GM06990 (cell line): Measurements from ENCODE around the gene ANXA7.

Experiments used
- DNase-seq: peaks from one replicate; pipeline ENCODE4 v3.0.0-alpha.2; 2011; ENCODE audit not compliant: insufficient read length; ENCODE audit errors: extremely low read depth
- H3K27me3 ChIP-seq: replicated peaks from 2 replicates; pipeline ENCODE4 v1.6.0; 2011; ENCODE audit warnings: low read length; ENCODE audit not compliant: control insufficient read depth, insufficient read depth
- H3K36me3 ChIP-seq: 2 replicates; pipeline ENCODE4 v1.5.1; 2011; ENCODE audit warnings: low read length; ENCODE audit not compliant: control insufficient read depth, insufficient read depth
- H3K4me3 ChIP-seq: replicated peaks from 2 replicates; pipeline ENCODE4 v1.5.1; 2011; ENCODE audit warnings: low read depth, mild to moderate bottlenecking, control low read depth, low read length
- TF ChIP-seq, protein P1 (sequence below): IDR thresholded peaks from 2 replicates; pipeline ENCODE4 v1.5.1; 2011; ENCODE audit warnings: low read length, control low read depth, mild to moderate bottlenecking, inconsistent platforms; ENCODE audit not compliant: insufficient read depth, poor library complexity, severe bottlenecking

ANXA7 gene

DNA sequence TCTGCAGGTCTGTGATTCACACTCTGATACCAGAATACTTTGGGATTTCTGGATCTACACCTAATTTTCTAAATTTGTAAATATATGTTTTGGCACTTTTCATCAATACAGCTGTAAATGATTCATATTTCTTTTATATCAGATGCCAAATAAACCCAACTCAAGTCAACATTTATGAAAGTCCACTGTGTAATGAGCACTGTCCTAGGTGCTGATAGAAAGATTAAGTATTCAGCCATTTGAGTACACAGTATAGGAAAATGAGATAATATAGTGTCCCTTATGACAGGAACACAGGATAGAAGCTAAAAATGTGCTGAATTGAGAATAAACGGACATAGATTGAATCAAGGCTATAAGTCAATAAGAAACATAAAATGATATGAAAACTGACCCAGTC lies 6.4 kb downstream of the ANXA7 start:
- TF ChIP-seq, protein P1, sequence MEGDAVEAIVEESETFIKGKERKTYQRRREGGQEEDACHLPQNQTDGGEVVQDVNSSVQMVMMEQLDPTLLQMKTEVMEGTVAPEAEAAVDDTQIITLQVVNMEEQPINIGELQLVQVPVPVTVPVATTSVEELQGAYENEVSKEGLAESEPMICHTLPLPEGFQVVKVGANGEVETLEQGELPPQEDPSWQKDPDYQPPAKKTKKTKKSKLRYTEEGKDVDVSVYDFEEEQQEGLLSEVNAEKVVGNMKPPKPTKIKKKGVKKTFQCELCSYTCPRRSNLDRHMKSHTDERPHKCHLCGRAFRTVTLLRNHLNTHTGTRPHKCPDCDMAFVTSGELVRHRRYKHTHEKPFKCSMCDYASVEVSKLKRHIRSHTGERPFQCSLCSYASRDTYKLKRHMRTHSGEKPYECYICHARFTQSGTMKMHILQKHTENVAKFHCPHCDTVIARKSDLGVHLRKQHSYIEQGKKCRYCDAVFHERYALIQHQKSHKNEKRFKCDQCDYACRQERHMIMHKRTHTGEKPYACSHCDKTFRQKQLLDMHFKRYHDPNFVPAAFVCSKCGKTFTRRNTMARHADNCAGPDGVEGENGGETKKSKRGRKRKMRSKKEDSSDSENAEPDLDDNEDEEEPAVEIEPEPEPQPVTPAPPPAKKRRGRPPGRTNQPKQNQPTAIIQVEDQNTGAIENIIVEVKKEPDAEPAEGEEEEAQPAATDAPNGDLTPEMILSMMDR: no peak
- H3K36me3 ChIP-seq: no peaks in the 10 kb centered on the region; the same call in none of the 2 replicates
- DNase-seq: no peak
- H3K4me3 ChIP-seq: no peak overlapping the region
- no peaks in the 10 kb centered on the region for H3K27me3 ChIP-seq

DNA sequence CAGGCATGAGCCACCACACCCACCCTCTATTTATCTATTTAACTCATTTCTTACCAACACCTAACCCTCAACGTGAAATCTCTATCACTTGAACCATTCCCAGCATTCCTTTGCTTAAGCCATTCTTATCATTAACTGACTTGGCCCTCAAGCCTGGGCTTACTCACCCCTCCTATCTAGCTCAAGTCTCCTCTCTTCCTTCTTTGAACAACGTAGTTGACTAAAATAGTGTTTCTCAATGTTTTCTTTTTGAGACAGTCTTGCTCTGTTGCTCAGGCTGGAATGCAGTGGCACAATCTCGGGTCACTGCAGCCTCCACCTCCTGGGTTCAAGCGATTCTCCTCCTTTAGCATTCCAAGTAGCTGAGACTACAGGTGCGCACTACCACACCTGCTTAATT lies 7.0 kb downstream of the ANXA7 start:
- Histone ChIP-seq H3K27me3 (no peaks in the 10 kb centered on the region), H3K4me3 (no peak overlapping the region), H3K36me3 (no peaks in the 10 kb centered on the region; the same call in none of the 2 replicates)
- TF ChIP-seq, protein P1: no peak
- DNase-seq: no peak

DNA sequence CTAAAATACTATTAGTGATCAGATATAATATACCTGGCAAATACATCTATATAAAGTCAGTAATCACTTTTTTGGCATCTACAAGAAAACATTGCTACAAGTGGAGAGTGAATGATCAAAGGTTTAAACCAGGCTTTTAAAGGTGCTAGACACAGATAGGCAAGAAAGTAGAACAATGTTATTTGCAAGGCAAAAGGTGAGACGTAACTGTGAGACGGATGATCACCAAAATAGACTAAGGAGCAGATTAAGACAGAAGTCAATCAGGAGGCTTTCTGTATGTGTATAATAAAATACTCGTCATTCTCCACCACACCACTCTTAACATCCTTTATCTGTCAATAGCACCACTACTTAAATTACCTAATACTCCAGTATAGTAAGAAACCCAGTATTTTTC lies 8.3 kb downstream of the ANXA7 start:
- H3K4me3 ChIP-seq: no peak overlapping the region
- no peak for DNase-seq

DNA sequence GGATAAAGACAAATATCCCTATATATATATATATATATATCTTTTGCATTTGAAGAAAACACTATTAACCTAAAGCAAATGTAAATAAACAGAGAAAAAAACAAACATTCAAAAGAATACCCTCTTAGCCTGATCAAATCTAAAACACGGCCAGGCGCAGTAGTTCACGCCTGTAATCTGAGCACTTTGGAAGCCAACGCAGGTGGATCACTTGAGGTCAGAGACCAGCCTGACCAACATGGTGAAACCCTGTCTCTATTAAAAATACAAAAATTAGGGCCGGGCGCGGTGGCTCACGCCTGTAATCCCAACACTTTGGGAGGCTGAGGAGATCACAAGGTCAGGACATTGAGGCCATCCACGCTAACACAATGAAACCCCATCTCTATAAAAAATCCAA lies 9.2 kb downstream of the ANXA7 start:
- Histone ChIP-seq H3K36me3 (peaks cover 1% of the 10 kb centered on the region), H3K27me3 (no peaks in the 10 kb centered on the region), H3K4me3 (no peak overlapping the region)
- no peak for DNase-seq
- TF ChIP-seq, protein P1: no peak

More for the DNA sequence above, 8.3 kb downstream of the ANXA7 start:
- peaks cover 1% of the 10 kb centered on the region for H3K36me3 ChIP-seq
- H3K27me3 ChIP-seq: no peaks in the 10 kb centered on the region
- TF ChIP-seq, protein P1: no peak

DNA sequence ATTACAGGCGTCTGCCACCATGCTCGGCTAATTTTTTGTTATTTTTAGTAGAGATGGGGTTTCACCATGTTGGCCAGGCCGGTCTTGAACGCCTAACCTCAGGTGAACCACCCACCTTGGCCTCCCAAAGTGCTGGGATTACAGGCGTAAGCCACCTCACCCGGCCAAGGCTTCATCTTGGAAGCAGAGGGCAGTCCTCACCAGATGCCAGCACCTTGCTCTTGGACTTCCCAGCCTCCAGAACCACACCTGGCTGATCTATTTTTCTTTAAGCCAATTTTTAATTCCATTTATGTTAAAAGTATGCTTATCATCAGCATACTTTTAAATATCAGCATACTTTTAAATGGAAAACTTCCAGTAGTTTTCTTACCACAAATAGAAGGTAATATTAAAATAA lies 12.2 kb downstream of the ANXA7 start:
- H3K4me3 ChIP-seq: no peak overlapping the region
- TF ChIP-seq, protein P1: no peak

DNA sequence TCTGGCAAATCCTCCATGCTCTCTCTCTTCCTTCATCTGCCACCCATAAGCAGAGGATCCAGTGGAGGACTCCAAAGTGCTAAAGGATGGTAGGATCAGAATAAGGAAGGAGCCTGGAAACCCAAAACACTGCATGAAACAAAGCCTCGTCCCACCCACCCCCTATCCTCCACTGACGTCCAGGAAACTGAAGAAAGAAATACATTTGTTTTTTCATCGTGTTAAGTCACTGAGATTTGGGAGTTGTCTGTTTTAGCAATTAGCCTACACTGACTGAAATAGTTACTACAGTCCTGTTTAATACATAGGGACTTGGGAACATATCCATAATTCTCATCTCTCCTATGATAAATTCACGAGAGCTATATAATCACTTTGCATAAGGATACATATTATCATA lies 14.8 kb downstream of the ANXA7 start:
- no peak for DNase-seq
- Histone ChIP-seq H3K27me3 (no peaks in the 10 kb centered on the region), H3K4me3 (no peak overlapping the region), H3K36me3 (peaks cover 5% of the 10 kb centered on the region)
- TF ChIP-seq, protein P1: no peak

More for the DNA sequence above, 12.2 kb downstream of the ANXA7 start:
- no peak for DNase-seq
- Histone ChIP-seq H3K36me3 (peaks cover 1% of the 10 kb centered on the region; the same call in 1 of the 2 replicates), H3K27me3 (no peaks in the 10 kb centered on the region)
